Tracheal epithelial cell (primary cell): ENCODE results near the gene FLRT1. TPM values are rescaled to one million over a fixed set of nuclear protein-coding genes. Genes with fewer than 3 reads are reported as not detected.

Experiments used
- total RNA-seq: library from RNA; depleted of rRNA; stranded (reverse); fragments of >200 nt; gene quantifications from 2 replicates; pipeline ENCODE4 v1.2.1, GENCODE V29; 2014

The FLRT1 gene, protein sequence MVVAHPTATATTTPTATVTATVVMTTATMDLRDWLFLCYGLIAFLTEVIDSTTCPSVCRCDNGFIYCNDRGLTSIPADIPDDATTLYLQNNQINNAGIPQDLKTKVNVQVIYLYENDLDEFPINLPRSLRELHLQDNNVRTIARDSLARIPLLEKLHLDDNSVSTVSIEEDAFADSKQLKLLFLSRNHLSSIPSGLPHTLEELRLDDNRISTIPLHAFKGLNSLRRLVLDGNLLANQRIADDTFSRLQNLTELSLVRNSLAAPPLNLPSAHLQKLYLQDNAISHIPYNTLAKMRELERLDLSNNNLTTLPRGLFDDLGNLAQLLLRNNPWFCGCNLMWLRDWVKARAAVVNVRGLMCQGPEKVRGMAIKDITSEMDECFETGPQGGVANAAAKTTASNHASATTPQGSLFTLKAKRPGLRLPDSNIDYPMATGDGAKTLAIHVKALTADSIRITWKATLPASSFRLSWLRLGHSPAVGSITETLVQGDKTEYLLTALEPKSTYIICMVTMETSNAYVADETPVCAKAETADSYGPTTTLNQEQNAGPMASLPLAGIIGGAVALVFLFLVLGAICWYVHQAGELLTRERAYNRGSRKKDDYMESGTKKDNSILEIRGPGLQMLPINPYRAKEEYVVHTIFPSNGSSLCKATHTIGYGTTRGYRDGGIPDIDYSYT
- not detected in 2 replicates for total RNA-seq

GRCh38 chr11:64035576-64035975 is at the start of gene FLRT1:
Gene FLRT1, plus strand, starts transcription at chr11:64035931. Its CDS starts 80,337 bp downstream, at chr11:64116268.

DNA sequence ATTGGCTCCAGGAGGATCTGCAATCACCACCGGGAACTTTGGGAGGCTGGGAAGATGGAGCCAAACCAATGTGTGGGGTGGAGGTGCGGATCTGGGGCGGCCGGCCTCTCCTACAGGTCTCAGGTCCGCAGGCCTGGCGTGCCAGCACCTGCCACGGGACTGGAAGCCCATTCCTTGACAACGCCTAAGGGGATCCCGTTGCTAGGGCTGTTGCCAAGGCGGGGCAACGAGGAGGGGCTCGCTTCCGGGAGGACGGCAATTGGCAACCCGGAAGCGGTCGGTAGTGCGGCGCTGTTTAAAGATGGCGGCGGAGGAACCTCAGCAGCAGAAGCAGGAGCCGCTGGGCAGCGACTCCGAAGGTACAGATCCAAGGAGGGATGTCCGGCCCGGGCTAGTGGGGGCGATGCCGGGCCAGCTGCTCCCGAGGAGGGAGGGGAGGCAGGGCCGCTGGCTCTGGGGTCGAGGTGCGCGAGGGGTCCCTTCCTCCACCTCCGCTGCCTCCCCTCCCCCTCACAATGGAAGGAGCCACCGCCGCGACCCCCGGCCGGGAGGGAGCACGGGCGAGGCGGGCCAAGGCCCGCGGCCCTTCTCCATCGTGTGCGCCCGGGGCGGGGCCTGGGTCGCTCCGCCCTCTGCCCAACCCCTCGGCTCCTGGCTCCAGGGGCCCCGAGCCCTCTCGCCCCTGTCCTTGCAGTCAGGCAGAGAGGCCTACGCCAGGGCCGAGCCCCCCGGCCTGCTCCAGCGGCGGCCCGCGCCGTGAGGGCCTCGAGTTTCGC is 49.4 kb upstream of the FLRT1 start, which contains the start of gene OTUB1:
Gene OTUB1 (plus strand): TSS at position 283 of the 776 bp plus-strand sequence. CDS start 19 bp downstream, at position 302.

Other genes starting within 250 kb of the FLRT1 start
- 6.0 and 6.5 TPM in 2 replicates for gene SPINDOC, start 222.5 kb upstream of the FLRT1 start, total RNA-seq
- 16.4 and 23.4 TPM in 2 replicates for gene MARK2, start 196.8 kb upstream of the FLRT1 start, total RNA-seq
- 1.9 and 4.0 TPM in 2 replicates for gene RCOR2, start 118.8 kb upstream of the FLRT1 start, total RNA-seq
- 2.7 and 3.8 TPM in 2 replicates for gene NAA40, start 96.9 kb upstream of the FLRT1 start, total RNA-seq
- 346 and 465 TPM in 2 replicates for gene COX8A, start 61.3 kb upstream of the FLRT1 start, total RNA-seq
- 54.1 and 59.0 TPM in 2 replicates for gene OTUB1, start 49.5 kb upstream of the FLRT1 start, total RNA-seq
- gene MACROD1, start 130.2 kb downstream of the FLRT1 start, total RNA-seq = 28.3 and 44.1 TPM in 2 replicates
- 98.9 and 144 TPM in 2 replicates for gene STIP1, start 150.2 kb downstream of the FLRT1 start, total RNA-seq
- gene FERMT3, start 170.8 kb downstream of the FLRT1 start, total RNA-seq = 0.96 and 1.3 TPM in 2 replicates
- 33.5 and 64.8 TPM in 2 replicates for gene TRPT1, start 190.3 kb downstream of the FLRT1 start, total RNA-seq
- 72.5 and 84.8 TPM in 2 replicates for gene NUDT22, start 190.3 kb downstream of the FLRT1 start, total RNA-seq
- 4.1 and 7.0 TPM in 2 replicates for gene DNAJC4, start 194.6 kb downstream of the FLRT1 start, total RNA-seq
- gene VEGFB, start 198.7 kb downstream of the FLRT1 start, total RNA-seq = 14.9 and 22.2 TPM in 2 replicates
- 45.2 and 70.1 TPM in 2 replicates for gene FKBP2, start 205.2 kb downstream of the FLRT1 start, total RNA-seq
- gene PPP1R14B, start 211.0 kb downstream of the FLRT1 start, total RNA-seq = 389 and 401 TPM in 2 replicates
- 29.4 and 63.6 TPM in 2 replicates for gene PLCB3, start 215.6 kb downstream of the FLRT1 start, total RNA-seq
- gene BAD, start 248.7 kb downstream of the FLRT1 start, total RNA-seq = 88.2 and 97.6 TPM in 2 replicates
- 3.9 and 6.4 TPM in 2 replicates for gene GPR137, start 249.9 kb downstream of the FLRT1 start, total RNA-seq